ENCODE results near the gene RPS27L. TPM values are rescaled to one million over a fixed set of nuclear protein-coding genes. Genes with fewer than 3 reads are reported as not detected.

The RPS27L gene
- total and polyA plus RNA-seq, 8 donors, result 8.4 to 432 (median 54.1) TPM

DNA sequence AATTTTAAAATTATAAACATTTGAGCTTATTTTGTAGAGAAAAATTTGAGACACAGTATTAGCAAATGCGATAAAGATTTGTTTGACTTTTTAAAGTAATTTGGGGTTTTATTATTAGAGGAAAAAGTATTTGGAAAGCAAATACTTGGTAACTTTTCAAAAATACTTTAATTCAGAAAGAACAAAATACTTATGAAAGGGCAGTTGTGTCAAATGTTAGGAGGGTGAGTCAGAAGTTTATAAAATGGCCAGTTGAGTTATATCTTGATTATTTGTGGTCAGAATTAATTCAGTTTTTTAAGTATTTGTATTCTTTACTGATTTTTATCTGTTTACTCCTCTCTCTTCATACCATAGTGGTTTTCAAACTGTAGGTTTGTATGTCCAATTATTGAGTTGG, 23.5 kb downstream of the RPS27L start:
- no peaks in the 10 kb centered on the region for H3K27me3 ChIP-seq
- peak overlapping the region in 2 of 5 donors; percentile 34 to 49 for H3K27ac ChIP-seq
- intact Hi-C loops (cut with DNase I; ENCODE audit: low total_unique reads), result no loop called here
- WGBS, 5 donors, result 20 to 65% (median 43%) methylated on average over 1 of the region's 1 CpG
- DNase-seq, result no peak
- TF ChIP-seq POLR2AphosphoS5 (IDR thresholded peaks at IDR 0.05) (no peak), POLR2A (IDR thresholded peaks at IDR 0.05) (no peak), EP300 (IDR thresholded peaks at IDR 0.05) (no peak)
- TF ChIP-seq, protein P1, sequence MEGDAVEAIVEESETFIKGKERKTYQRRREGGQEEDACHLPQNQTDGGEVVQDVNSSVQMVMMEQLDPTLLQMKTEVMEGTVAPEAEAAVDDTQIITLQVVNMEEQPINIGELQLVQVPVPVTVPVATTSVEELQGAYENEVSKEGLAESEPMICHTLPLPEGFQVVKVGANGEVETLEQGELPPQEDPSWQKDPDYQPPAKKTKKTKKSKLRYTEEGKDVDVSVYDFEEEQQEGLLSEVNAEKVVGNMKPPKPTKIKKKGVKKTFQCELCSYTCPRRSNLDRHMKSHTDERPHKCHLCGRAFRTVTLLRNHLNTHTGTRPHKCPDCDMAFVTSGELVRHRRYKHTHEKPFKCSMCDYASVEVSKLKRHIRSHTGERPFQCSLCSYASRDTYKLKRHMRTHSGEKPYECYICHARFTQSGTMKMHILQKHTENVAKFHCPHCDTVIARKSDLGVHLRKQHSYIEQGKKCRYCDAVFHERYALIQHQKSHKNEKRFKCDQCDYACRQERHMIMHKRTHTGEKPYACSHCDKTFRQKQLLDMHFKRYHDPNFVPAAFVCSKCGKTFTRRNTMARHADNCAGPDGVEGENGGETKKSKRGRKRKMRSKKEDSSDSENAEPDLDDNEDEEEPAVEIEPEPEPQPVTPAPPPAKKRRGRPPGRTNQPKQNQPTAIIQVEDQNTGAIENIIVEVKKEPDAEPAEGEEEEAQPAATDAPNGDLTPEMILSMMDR (IDR thresholded peaks at IDR 0.05), result no peak
- no peak overlapping the region for H3K4me3 ChIP-seq
- peaks cover 0 to 23% (median 3%) of the 10 kb centered on the region in 4 donors for H3K4me1 ChIP-seq
- H3K36me3 ChIP-seq, result peaks cover 0 to 33% (median 31%) of the 10 kb centered on the region in 4 donors
- H3K9me3 ChIP-seq, result no peaks in the 10 kb centered on the region

DNA sequence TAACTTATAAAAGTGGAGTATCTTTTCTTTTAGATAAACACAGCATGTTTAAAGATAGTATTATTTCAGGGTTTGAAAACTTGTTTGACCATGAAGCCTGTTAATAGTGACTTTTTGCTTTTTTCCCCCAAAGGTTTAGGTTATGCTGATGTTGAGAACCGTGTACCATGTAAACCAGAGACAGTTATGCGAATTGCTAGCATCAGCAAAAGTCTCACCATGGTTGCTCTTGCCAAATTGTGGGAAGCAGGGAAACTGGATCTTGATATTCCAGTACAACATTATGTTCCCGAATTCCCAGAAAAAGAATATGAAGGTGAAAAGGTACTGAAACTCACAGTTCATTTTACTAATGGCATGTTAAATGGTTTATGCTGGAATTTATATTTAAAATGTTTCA, 30.6 kb downstream of the RPS27L start:
- intact Hi-C loops (cut with DNase I; ENCODE audit: low total_unique reads), result no loop called here
- Histone ChIP-seq H3K9me3 (no peaks in the 10 kb centered on the region), H3K27me3 (no peaks in the 10 kb centered on the region), H3K27ac (no peak overlapping the region), H3K4me3 (no peak overlapping the region), H3K36me3 (peaks cover 9 to 64% (median 59%) of the 10 kb centered on the region in 4 donors), H3K4me1 (peaks cover 5 to 9% (median 7%) of the 10 kb centered on the region in 4 donors)
- WGBS, 5 donors, result 80 to 91% (median 84%) methylated on average over 3 of the region's 3 CpGs
- no peak for TF ChIP-seq POLR2AphosphoS5 (IDR thresholded peaks at IDR 0.05)
- TF ChIP-seq EP300 (IDR thresholded peaks at IDR 0.05), result no peak
- TF ChIP-seq POLR2A (IDR thresholded peaks at IDR 0.05), result no peak
- TF ChIP-seq, protein P1 (IDR thresholded peaks at IDR 0.05), result no peak
- DNase-seq, result no peak

DNA sequence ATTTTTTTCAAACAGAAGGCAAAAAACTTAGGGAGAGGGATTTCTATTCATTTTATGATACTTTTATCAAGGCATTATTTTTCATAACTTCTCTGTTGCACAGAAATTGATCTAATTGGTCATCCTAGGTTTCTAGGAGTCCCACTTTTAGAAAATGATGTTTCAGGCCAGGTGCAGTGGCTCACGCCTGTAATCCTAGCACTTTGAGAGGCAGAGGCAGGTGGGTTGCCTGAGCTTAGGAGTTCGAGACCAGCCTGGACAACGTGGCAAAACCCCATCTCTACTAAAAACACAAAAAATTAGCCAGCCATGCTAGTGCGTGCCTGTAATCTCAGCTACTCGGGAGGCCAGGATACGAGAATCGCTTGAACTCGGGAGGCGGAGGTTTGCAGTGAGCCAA, 32.8 kb downstream of the RPS27L start:
- WGBS, 5 donors, result 93 to 98% (median 96%) methylated on average over 9 of the region's 9 CpGs
- no peaks in the 10 kb centered on the region for H3K27me3 ChIP-seq
- peaks cover 5 to 15% (median 11%) of the 10 kb centered on the region in 4 donors for H3K4me1 ChIP-seq
- peaks cover 9 to 44% (median 36%) of the 10 kb centered on the region in 4 donors for H3K36me3 ChIP-seq
- intact Hi-C loops (cut with DNase I; ENCODE audit: low total_unique reads), result no loop called here
- no peak overlapping the region for H3K27ac ChIP-seq
- DNase-seq, result no peak
- no peak for TF ChIP-seq EP300 (IDR thresholded peaks at IDR 0.05)
- no peak for TF ChIP-seq POLR2A (IDR thresholded peaks at IDR 0.05)
- no peak overlapping the region for H3K4me3 ChIP-seq
- peaks cover 0 to 6% (median 3%) of the 10 kb centered on the region in 4 donors for H3K9me3 ChIP-seq

DNA sequence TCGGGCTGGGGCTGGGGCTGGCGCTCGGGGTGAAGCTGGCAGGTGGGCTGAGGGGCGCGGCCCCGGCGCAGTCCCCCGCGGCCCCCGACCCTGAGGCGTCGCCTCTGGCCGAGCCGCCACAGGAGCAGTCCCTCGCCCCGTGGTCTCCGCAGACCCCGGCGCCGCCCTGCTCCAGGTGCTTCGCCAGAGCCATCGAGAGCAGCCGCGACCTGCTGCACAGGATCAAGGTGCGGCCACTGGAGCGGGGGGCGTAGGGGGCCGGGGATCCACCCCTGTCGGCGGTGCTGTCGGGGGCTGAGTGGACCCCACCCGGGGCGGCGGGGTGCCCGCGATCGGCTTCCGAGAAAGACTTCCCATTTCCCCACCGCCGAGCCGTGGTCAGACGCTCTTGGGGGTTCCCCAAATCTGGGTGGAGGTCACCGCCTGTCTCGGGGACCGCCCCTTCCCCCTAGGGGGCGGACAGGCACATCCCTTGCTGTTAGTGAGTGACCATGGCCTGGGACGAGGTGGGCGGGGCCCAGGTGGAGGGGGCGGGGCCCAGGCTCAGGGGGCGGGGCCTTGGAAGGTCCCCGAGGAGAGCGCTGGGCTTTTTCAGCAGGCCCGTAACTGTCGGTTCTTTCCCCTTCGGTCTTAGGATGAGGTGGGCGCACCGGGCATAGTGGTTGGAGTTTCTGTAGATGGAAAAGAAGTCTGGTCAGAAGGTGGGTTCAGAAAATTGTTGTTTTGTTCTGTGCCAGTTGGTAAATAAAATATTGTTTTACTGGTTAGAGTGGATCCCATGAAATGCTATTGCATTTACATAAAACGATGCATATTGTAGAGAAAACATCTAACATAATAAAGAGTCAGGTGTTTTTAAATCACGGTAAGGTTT, 35.0 kb downstream of the RPS27L start:
- Histone ChIP-seq H3K4me3 (peak overlapping the region; percentile 88 to 100 (median 94)), H3K36me3 (peaks cover under 1 to 21% (median 18%) of the 10 kb centered on the region in 4 donors), H3K27me3 (no peaks in the 10 kb centered on the region), H3K27ac (peak overlapping the region; percentile 92 to 99 (median 96)), H3K4me1 (peaks cover 5 to 15% (median 11%) of the 10 kb centered on the region in 4 donors), H3K9me3 (peaks cover 0 to 12% (median 6%) of the 10 kb centered on the region in 4 donors)
- WGBS, 5 donors, result 1 to 3% (median 1%) methylated on average over 13 to 59 of the region's 59 CpGs
- TF ChIP-seq, protein P1 (IDR thresholded peaks at IDR 0.05), result no peak
- TF ChIP-seq POLR2AphosphoS5 (IDR thresholded peaks at IDR 0.05) (peak in 2 of 3 donors; percentile 52 to 68), POLR2A (IDR thresholded peaks at IDR 0.05) (no peak)
- DNase-seq, result peak; percentile 92 to 95
- intact Hi-C loops (cut with DNase I; ENCODE audit: low total_unique reads), result no loop called here
